SK-N-SH treated with all-trans-retinoic acid at 6 μM for 48 hours (cell line): Measurements from ENCODE around the gene E2F2.
A peak's percentile ranks its signal among the peaks of the same experiment; 100 is the strongest.

Source experiments
- ATAC-seq: fragments of 200-7000 bp; cut with Tn5 transposase; 3 replicates; pipeline ENCODE4 v1.9.1; 2020; ENCODE audit warnings: mild to moderate bottlenecking, moderate library complexity
- ARNTL ChIP-seq: fragments of 450-650 bp; formaldehyde crosslinking; IDR thresholded peaks from 2 replicates; pipeline ENCODE4 v1.5.0; 2020; ENCODE audit warnings: low read depth, mild to moderate bottlenecking, moderate library complexity, borderline replicate concordance
- BACH2 ChIP-seq: fragments of 250-450 bp; sonication (Bioruptor Pico); IDR thresholded peaks from 2 replicates; pipeline ENCODE4 v1.9.0; 2021; ENCODE audit warnings: mild to moderate bottlenecking, borderline replicate concordance
- CSDC2 ChIP-seq: fragments of 250-450 bp; sonication (Bioruptor Pico); IDR thresholded peaks from 2 replicates; pipeline ENCODE4 v1.5.0; 2020; ENCODE audit warnings: mild to moderate bottlenecking, moderate library complexity
- ESRRG ChIP-seq: fragments of 250-450 bp; sonication (Bioruptor Pico); IDR thresholded peaks from 2 replicates; pipeline ENCODE4 v1.6.1; 2021; ENCODE audit warnings: mild to moderate bottlenecking
- GLIS3 ChIP-seq: fragments of 250-450 bp; sonication (Bioruptor Pico); IDR thresholded peaks from 2 replicates; pipeline ENCODE4 v1.5.0; 2020; ENCODE audit warnings: mild to moderate bottlenecking, moderate library complexity
- ISL1 ChIP-seq: fragments of 250-450 bp; sonication (Bioruptor Pico); IDR thresholded peaks from 2 replicates; pipeline ENCODE4 v2.1.2; 2022; ENCODE audit warnings: mild to moderate bottlenecking, moderate library complexity
- OSR1 ChIP-seq: fragments of 250-450 bp; sonication (Bioruptor Pico); IDR thresholded peaks from 2 replicates; pipeline ENCODE4 v1.8.0; 2022; ENCODE audit warnings: moderate library complexity, mild to moderate bottlenecking, inconsistent platforms
- PPARA ChIP-seq: fragments of 250-450 bp; sonication (Bioruptor Pico); IDR thresholded peaks from 2 replicates; pipeline ENCODE4 v1.5.0; 2020; ENCODE audit warnings: mild to moderate bottlenecking, borderline replicate concordance
- RARB ChIP-seq: fragments of 250-450 bp; sonication (Bioruptor Pico); IDR thresholded peaks from 2 replicates; pipeline ENCODE4 v1.8.0; 2021; ENCODE audit warnings: mild to moderate bottlenecking, moderate library complexity
- SNAI2 ChIP-seq: fragments of 250-450 bp; sonication (Bioruptor Pico); IDR thresholded peaks from 2 replicates; pipeline ENCODE4 v1.5.0; 2020; ENCODE audit warnings: mild to moderate bottlenecking, moderate library complexity
- TCF4 ChIP-seq: fragments of 250-450 bp; sonication (Bioruptor Pico); IDR thresholded peaks from 2 replicates; pipeline ENCODE4 v1.8.0; 2021; ENCODE audit warnings: mild to moderate bottlenecking, moderate library complexity, borderline replicate concordance
- ZFP3 ChIP-seq: fragments of 250-450 bp; sonication (Bioruptor Pico); IDR thresholded peaks from 2 replicates; pipeline ENCODE4 v1.5.0; 2020; ENCODE audit warnings: mild to moderate bottlenecking, moderate library complexity
- ZNF70 ChIP-seq: fragments of 450-650 bp; formaldehyde crosslinking; IDR thresholded peaks from 2 replicates; pipeline ENCODE4 v1.5.0; 2020; ENCODE audit warnings: mild to moderate bottlenecking, moderate library complexity
- TF ChIP-seq, protein P1 (sequence below): fragments of 250-450 bp; sonication (Bioruptor Pico); IDR thresholded peaks from 2 replicates; pipeline ENCODE4 v1.5.1; 2021; ENCODE audit warnings: mild to moderate bottlenecking, moderate library complexity
- TF ChIP-seq, protein P2 (sequence below): fragments of 250-450 bp; sonication (Bioruptor Pico); IDR thresholded peaks from 2 replicates; pipeline ENCODE4 v1.5.1; 2020; ENCODE audit warnings: low read depth, mild to moderate bottlenecking, moderate library complexity
- TF ChIP-seq, protein P3 (sequence below): fragments of 250-450 bp; sonication (Bioruptor Pico); IDR thresholded peaks from 2 replicates; pipeline ENCODE4 v1.8.0; 2020; ENCODE audit warnings: mild to moderate bottlenecking, moderate library complexity, borderline replicate concordance
- TF ChIP-seq, protein P4 (sequence below): fragments of 250-450 bp; sonication (Bioruptor Pico); IDR thresholded peaks from 2 replicates; pipeline ENCODE4 v1.8.0; 2021; ENCODE audit warnings: low read depth, mild to moderate bottlenecking, moderate library complexity, borderline replicate concordance

The E2F2 gene

DNA sequence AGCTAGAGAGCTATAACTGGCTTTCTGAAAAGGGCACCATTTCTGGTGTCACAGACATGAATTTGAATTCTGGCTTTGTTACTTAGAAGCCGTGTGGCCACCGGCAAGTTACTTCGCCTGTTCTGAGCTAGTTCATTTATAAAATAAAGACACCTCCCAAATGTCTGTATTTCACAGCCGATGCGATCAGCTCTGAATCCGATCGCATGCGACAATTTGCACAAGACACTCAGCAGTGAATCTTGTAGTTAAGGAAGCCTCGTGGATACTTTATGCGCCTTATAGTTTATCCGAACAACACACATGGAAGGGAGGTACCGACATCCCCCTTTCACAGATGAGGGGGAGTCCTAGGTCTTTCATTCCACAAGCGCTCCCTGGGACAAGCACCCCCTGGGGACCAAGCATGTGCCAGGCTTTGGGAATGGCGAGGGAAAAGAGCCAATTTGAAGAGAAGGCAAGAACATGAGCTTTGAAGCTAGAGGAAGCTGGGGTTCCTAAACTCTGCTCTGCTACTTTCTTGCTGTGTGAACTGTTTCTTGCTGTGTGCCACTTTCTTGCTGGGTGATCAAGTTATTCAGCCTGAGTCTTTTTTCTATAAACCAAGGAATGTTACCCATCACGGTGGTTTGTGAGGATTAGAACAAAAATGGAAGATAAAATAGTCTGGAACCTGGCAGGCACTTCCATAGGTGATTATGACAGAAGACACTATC, 24.4 kb upstream of the E2F2 start (continued):
- TF ChIP-seq, protein P1, sequence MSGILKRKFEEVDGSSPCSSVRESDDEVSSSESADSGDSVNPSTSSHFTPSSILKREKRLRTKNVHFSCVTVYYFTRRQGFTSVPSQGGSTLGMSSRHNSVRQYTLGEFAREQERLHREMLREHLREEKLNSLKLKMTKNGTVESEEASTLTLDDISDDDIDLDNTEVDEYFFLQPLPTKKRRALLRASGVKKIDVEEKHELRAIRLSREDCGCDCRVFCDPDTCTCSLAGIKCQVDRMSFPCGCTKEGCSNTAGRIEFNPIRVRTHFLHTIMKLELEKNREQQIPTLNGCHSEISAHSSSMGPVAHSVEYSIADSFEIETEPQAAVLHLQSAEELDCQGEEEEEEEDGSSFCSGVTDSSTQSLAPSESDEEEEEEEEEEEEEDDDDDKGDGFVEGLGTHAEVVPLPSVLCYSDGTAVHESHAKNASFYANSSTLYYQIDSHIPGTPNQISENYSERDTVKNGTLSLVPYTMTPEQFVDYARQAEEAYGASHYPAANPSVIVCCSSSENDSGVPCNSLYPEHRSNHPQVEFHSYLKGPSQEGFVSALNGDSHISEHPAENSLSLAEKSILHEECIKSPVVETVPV (CRISPR knock-in tag) = peak; percentile 29
- TF ChIP-seq, protein P2, sequence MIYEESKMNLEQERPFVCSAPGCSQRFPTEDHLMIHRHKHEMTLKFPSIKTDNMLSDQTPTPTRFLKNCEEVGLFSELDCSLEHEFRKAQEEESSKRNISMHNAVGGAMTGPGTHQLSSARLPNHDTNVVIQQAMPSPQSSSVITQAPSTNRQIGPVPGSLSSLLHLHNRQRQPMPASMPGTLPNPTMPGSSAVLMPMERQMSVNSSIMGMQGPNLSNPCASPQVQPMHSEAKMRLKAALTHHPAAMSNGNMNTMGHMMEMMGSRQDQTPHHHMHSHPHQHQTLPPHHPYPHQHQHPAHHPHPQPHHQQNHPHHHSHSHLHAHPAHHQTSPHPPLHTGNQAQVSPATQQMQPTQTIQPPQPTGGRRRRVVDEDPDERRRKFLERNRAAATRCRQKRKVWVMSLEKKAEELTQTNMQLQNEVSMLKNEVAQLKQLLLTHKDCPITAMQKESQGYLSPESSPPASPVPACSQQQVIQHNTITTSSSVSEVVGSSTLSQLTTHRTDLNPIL (CRISPR knock-in tag) = peak; percentile 31
- TF ChIP-seq ZNF70 = no peak
- TF ChIP-seq, protein P3, sequence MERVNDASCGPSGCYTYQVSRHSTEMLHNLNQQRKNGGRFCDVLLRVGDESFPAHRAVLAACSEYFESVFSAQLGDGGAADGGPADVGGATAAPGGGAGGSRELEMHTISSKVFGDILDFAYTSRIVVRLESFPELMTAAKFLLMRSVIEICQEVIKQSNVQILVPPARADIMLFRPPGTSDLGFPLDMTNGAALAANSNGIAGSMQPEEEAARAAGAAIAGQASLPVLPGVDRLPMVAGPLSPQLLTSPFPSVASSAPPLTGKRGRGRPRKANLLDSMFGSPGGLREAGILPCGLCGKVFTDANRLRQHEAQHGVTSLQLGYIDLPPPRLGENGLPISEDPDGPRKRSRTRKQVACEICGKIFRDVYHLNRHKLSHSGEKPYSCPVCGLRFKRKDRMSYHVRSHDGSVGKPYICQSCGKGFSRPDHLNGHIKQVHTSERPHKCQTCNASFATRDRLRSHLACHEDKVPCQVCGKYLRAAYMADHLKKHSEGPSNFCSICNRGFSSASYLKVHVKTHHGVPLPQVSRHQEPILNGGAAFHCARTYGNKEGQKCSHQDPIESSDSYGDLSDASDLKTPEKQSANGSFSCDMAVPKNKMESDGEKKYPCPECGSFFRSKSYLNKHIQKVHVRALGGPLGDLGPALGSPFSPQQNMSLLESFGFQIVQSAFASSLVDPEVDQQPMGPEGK (CRISPR knock-in tag) = peak; percentile 22; the same call in 1 of the 2 replicates
- TF ChIP-seq ISL1 (CRISPR knock-in tag) = no peak
- no peak; the same call in 1 of the 2 replicates for TF ChIP-seq RARB
- no peak; the same call in 1 of the 2 replicates for TF ChIP-seq GLIS3 (CRISPR knock-in tag)
- TF ChIP-seq ARNTL (CRISPR knock-in tag) = no peak
- peak; percentile 69; the same call in 1 of the 2 replicates for TF ChIP-seq SNAI2 (CRISPR knock-in tag)

DNA sequence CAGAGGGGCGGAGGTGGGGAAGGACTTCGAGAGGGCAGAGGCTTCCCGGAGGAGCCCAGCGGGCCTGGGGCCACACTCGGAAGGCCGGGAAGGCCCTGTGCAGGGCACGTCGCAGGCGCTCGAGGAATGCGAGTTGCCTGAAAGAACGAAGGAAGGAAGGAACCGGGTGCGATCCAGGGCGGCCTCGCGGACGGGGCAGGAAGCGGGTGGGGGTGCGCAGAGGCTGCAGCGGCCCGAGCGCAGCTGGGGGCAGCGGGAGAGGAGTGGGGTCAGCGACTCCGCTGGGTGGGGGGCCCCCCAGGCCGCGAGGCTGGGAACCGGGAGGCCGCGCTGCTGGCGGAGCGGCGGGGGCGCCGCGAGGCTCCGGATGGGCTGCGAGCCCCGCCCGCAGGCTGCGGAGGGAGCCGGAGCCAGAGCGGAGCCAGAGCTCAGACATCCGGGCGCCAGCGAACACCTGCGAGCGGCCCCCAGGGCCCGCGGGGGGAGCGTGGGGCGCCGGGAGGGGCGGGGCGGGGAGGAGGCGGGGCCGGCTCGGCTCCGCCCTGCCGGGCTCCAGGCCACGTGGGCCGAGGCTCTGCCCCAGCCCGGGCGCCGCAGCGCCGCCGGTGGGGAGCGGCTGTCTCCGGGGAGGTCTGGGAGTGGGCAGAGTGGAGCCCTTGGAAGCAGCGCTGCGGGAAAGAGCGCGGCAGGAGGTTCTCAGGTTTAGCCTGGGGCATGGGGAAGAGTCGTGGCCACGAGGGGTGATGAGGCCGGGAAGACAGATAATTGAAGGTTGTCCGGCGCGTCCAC, 23.6 kb upstream of the E2F2 start:
- TF ChIP-seq PPARA (CRISPR knock-in tag) (no peak; the same call in 1 of the 2 replicates), OSR1 (no peak), CSDC2 (CRISPR knock-in tag) (0 out of 2 replicates have a peak, but pooled peaks have one; percentile 7), GLIS3 (CRISPR knock-in tag) (no peak), ARNTL (CRISPR knock-in tag) (0 out of 2 replicates have a peak, but pooled peaks have one; percentile 4), ZFP3 (0 out of 2 replicates have a peak, but pooled peaks have one; percentile 70), ESRRG (CRISPR knock-in tag) (no peak)
- TF ChIP-seq, protein P3 (CRISPR knock-in tag) = 0 out of 2 replicates have a peak, but pooled peaks have one; percentile 12
- ATAC-seq = peak; percentile 64

DNA sequence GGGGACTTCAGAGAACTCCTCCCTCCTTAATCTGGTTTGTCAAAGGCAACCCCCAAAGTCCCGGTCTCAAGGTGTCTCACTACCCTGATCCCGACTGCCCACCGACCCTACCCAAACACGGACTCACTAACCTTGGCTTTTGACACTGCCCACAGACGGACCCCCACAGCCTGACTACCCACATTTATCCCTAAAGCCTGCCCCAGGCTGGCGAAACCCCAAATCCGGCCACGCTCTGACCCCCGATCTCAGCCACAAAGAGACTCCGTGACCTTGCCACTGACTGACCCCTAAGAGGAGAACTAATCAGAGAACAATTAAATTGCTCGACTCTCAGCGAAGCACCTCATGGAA, 23.1 kb upstream of the E2F2 start:
- TF ChIP-seq BACH2 (CRISPR knock-in tag) = no peak
- TF ChIP-seq CSDC2 (CRISPR knock-in tag) = peak; percentile 23; the same call in 1 of the 2 replicates
- ATAC-seq = no peak

DNA sequence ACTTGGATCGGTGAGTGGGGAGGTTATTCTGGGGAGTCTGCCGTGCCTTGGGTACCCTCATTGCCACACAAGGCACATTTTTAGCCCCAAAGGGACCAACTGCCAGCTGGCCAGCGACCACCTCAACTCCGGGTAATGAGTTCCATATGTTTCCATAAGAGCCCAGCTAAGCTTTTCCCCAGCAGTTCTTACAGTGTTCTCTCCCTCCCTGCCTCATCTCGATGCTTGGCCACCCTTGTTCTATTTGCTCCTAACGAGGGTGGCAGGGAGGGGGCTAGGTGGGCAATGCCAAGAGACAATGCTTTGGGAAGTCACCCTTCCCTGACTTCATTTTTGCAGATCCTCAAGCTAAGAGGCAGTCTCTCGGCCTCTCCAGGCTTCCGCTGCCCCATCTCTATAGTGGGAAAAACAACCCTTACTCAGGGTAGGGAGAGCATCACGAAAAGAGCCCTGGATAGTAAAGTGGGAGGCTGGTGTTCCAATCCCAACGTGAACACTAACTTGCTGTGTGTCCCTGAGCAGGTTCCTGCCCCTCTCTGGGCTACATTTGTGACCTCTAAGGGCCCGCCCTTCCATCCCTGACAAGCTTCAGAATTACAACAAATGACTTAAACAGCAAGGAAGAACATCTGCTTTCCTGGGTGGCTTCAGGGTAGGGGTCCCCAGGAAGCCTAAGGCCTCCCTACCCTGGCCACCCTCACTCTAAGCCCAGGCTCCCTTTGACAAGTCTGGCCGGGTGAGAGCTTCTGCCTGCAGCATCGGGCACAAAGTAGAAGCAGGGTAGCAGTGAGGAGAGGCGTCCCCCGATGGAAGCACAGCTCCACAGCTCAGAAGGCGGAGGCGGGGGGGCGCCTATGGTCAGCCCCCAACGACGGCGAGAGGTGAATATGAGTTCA, 22.4 kb upstream of the E2F2 start:
- no peak for ATAC-seq
- TF ChIP-seq BACH2 (CRISPR knock-in tag) = no peak
- TF ChIP-seq, protein P2 (CRISPR knock-in tag) = no peak
- TF ChIP-seq, protein P1 (CRISPR knock-in tag) = no peak
- no peak for TF ChIP-seq OSR1
- TF ChIP-seq, protein P3 (CRISPR knock-in tag) = no peak
- TF ChIP-seq, protein P4, sequence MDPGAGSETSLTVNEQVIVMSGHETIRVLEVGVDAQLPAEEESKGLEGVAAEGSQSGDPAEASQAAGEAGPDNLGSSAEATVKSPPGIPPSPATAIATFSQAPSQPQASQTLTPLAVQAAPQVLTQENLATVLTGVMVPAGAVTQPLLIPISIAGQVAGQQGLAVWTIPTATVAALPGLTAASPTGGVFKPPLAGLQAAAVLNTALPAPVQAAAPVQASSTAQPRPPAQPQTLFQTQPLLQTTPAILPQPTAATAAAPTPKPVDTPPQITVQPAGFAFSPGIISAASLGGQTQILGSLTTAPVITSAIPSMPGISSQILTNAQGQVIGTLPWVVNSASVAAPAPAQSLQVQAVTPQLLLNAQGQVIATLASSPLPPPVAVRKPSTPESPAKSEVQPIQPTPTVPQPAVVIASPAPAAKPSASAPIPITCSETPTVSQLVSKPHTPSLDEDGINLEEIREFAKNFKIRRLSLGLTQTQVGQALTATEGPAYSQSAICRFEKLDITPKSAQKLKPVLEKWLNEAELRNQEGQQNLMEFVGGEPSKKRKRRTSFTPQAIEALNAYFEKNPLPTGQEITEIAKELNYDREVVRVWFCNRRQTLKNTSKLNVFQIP = no peak
- TF ChIP-seq ZFP3 = no peak
- no peak for TF ChIP-seq TCF4 (CRISPR knock-in tag)
- no peak for TF ChIP-seq PPARA (CRISPR knock-in tag)
- TF ChIP-seq SNAI2 (CRISPR knock-in tag) = no peak
